Mesenchymal stem cell (in vitro differentiated cells and primary cell): ENCODE data around the gene APIP.

Experiments used
- DNase-seq: peaks from one replicate; pipeline ENCODE4 v3.0.0-alpha.2; 2013
- H2AFZ ChIP-seq: one replicate; pipeline ENCODE4 v1.6.1; 2013; ENCODE audit warnings: low read depth, mild to moderate bottlenecking, control low read depth, inconsistent platforms, low read length, moderate library complexity
- H2AK5ac ChIP-seq: 2 replicates; pipeline ENCODE4 v1.6.1; 2013; ENCODE audit warnings: low read length, moderate library complexity, mild to moderate bottlenecking, inconsistent platforms; ENCODE audit not compliant: severe bottlenecking
- H2BK120ac ChIP-seq: one replicate; pipeline ENCODE4 v1.6.1; 2013; ENCODE audit warnings: low read depth, mild to moderate bottlenecking, inconsistent platforms, low read length, moderate library complexity
- H2BK12ac ChIP-seq, 2 experiments: one replicate each; pipeline ENCODE4 v1.6.1; 2013; ENCODE audit warnings: inconsistent platforms in 2 of 2, low read length in 2 of 2, mild to moderate bottlenecking in 2 of 2, moderate library complexity in 2 of 2, control low read depth in 1 of 2
- H2BK15ac ChIP-seq: one replicate; pipeline ENCODE4 v1.6.1; 2013; ENCODE audit warnings: mild to moderate bottlenecking, low read depth, inconsistent platforms; ENCODE audit not compliant: poor library complexity, severe bottlenecking
- H2BK5ac ChIP-seq: 2 replicates; pipeline ENCODE4 v1.6.1; 2013; ENCODE audit warnings: low read depth, mild to moderate bottlenecking, low read length, control low read depth, inconsistent platforms; ENCODE audit not compliant: poor library complexity, severe bottlenecking
- H3K14ac ChIP-seq, 2 experiments: one replicate each; pipeline ENCODE4 v1.6.1; 2013; ENCODE audit warnings: inconsistent platforms in 2 of 2, low read length in 2 of 2, control low read depth in 1 of 2, mild to moderate bottlenecking in 1 of 2, moderate library complexity in 1 of 2
- H3K18ac ChIP-seq, 2 experiments: one replicate each; pipeline ENCODE4 v1.6.1; 2013; ENCODE audit warnings: inconsistent platforms in 2 of 2, low read length in 2 of 2, control low read depth in 1 of 2, low read depth in 1 of 2, mild to moderate bottlenecking in 1 of 2
- H3K23ac ChIP-seq, 2 experiments: one replicate each; pipeline ENCODE4 v1.6.1; 2013; ENCODE audit warnings: inconsistent platforms in 2 of 2, low read length in 2 of 2, mild to moderate bottlenecking in 2 of 2, moderate library complexity in 2 of 2, control low read depth in 1 of 2
- H3K27ac ChIP-seq: 2 replicates; pipeline ENCODE4 v1.5.1; 2013; ENCODE audit warnings: mild to moderate bottlenecking, moderate library complexity, low read length, control low read depth, inconsistent platforms; ENCODE audit not compliant: poor library complexity, severe bottlenecking
- H3K27me3 ChIP-seq, 2 experiments: 2 replicates each; pipeline versions ENCODE4 v1.6.1 to v1.7.0; 2013; ENCODE audit warnings: low read length in 2 of 2, mild to moderate bottlenecking in 2 of 2, moderate library complexity in 2 of 2, control low read depth in 1 of 2, inconsistent platforms in 1 of 2; ENCODE audit not compliant: control insufficient read depth in 1 of 2, insufficient read depth in 1 of 2
- H3K36me3 ChIP-seq, 2 experiments: 2 replicates each; pipeline versions ENCODE4 v1.6.1 to v1.7.0; 2013; ENCODE audit warnings: low read length in 2 of 2, control low read depth in 1 of 2, inconsistent platforms in 1 of 2, low read depth in 1 of 2, mild to moderate bottlenecking in 1 of 2; ENCODE audit not compliant: insufficient read depth in 2 of 2, control insufficient read depth in 1 of 2
- H3K4ac ChIP-seq, 2 experiments: one replicate each; pipeline ENCODE4 v1.6.1; 2013; ENCODE audit warnings: inconsistent platforms in 2 of 2, low read length in 2 of 2, mild to moderate bottlenecking in 2 of 2, moderate library complexity in 2 of 2, control low read depth in 1 of 2, low read depth in 1 of 2
- H3K4me1 ChIP-seq: 2 replicates; pipeline ENCODE4 v1.6.1; 2013; ENCODE audit warnings: low read depth, low read length, control low read depth; ENCODE audit not compliant: control insufficient read depth, insufficient read depth
- H3K4me2 ChIP-seq: 2 replicates; pipeline ENCODE4 v1.6.1; 2013; ENCODE audit warnings: low read length, mild to moderate bottlenecking, inconsistent platforms; ENCODE audit not compliant: poor library complexity, severe bottlenecking
- H3K4me3 ChIP-seq, 2 experiments: 2 replicates each; pipeline versions ENCODE4 v1.5.1 to v1.7.0; 2013; ENCODE audit warnings: low read length in 2 of 2, mild to moderate bottlenecking in 2 of 2, control low read depth in 1 of 2, low read depth in 1 of 2; ENCODE audit not compliant: insufficient read depth in 1 of 2
- H3K79me1 ChIP-seq: replicated peaks from 2 replicates; pipeline ENCODE4 v1.6.1; 2013; ENCODE audit warnings: mild to moderate bottlenecking, control low read depth, low read length, inconsistent platforms; ENCODE audit not compliant: poor library complexity, severe bottlenecking
- H3K9ac ChIP-seq: 2 replicates; pipeline ENCODE4 v1.7.0; 2013; ENCODE audit warnings: mild to moderate bottlenecking, low read length, moderate library complexity
- H3K9me3 ChIP-seq: 2 replicates; pipeline ENCODE4 v1.7.0; 2013; ENCODE audit warnings: mild to moderate bottlenecking, low read length; ENCODE audit not compliant: control insufficient read depth
- H4K8ac ChIP-seq: one replicate; pipeline ENCODE4 v1.6.1; 2013; ENCODE audit warnings: inconsistent platforms, mild to moderate bottlenecking, low read length, moderate library complexity
- H4K91ac ChIP-seq: one replicate; pipeline ENCODE4 v1.6.1; 2013; ENCODE audit warnings: mild to moderate bottlenecking, low read length, inconsistent platforms
- WGBS: methylation state at CpG from one replicate; pipeline ENCODE4 v1.1.7; 2013; ENCODE audit warnings: mixed read lengths; 5-methylcytosine and 5-hydroxymethylcytosine counted together

APIP gene

DNA sequence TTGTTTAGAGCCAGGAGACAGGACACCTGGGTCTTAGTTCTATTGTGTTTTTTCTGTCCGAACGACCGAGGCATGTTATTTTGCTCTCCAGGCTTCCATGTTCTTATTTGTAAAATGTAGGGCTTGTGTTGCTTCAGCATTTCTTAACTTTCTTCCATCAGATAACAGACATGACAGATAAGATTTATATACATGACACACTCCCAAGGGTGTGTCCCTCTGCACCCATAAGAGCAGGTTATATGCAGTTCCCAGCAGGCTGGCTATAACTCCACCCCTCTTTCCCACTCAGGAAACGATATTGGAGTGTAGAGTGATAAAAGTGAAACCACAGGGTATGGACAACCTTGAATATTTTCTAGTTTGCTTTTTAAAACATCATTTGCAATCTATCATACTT, 65.8 kb downstream of the APIP start:
- no peak overlapping the region for H2AK5ac ChIP-seq
- H3K14ac ChIP-seq = no peak overlapping the region
- no peak overlapping the region for H3K4ac ChIP-seq
- H3K9ac ChIP-seq = no peak overlapping the region
- H3K79me1 ChIP-seq = no peaks in the 10 kb centered on the region
- no peak overlapping the region for H2BK5ac ChIP-seq
- no peak overlapping the region for H3K4me2 ChIP-seq
- H3K18ac ChIP-seq = no peak overlapping the region
- H4K91ac ChIP-seq = no peak overlapping the region
- H3K4me3 ChIP-seq = no peak overlapping the region
- no peak overlapping the region for H4K8ac ChIP-seq
- peaks cover 14% of the 10 kb centered on the region for H3K9me3 ChIP-seq
- no peak overlapping the region for H2BK12ac ChIP-seq
- no peak overlapping the region for H3K23ac ChIP-seq
- H2BK120ac ChIP-seq = no peak overlapping the region
- H2BK15ac ChIP-seq = no peak overlapping the region
- no peaks in the 10 kb centered on the region for H3K36me3 ChIP-seq
- H3K27ac ChIP-seq = no peak overlapping the region
- WGBS = no CpG with 5 or more reads among the region's 4 CpGs
- H2AFZ ChIP-seq = no peak overlapping the region
- H3K4me1 ChIP-seq = no peaks in the 10 kb centered on the region
- H3K27me3 ChIP-seq = peaks cover 3 to 48% of the 10 kb centered on the region in 2 experiments
- DNase-seq = peak; percentile 7

DNA sequence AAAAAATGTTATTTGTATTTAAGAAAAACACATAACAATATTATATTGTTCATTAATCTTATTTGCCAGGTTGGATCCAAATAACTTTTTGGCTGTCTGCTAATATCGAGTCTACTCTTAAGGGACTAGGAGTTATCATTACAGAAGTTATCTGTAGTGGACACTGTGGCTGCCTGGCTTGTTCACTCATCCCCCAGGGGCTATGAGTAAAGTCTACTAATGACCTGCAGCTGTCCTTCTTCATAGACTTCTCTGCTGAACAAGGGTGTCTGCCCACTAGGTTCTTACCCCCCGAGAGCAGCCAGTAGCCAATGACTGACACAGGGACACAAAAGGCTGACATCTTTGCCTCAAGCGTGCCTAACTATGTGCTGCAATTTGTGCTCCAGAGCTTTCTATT, 69.7 kb downstream of the APIP start:
- Histone ChIP-seq H3K23ac (no peak overlapping the region), H3K27me3 (peaks cover 3 to 75% of the 10 kb centered on the region in 2 experiments), H3K9ac (no peak overlapping the region), H3K79me1 (no peaks in the 10 kb centered on the region), H2BK15ac (no peak overlapping the region), H2BK5ac (no peak overlapping the region), H3K4me3 (no peak overlapping the region), H3K4me1 (no peaks in the 10 kb centered on the region), H4K91ac (no peak overlapping the region), H3K4ac (no peak overlapping the region), H2AFZ (no peak overlapping the region), H2BK12ac (no peak overlapping the region), H3K4me2 (no peak overlapping the region), H3K9me3 (peaks cover 8% of the 10 kb centered on the region), H2AK5ac (no peak overlapping the region), H4K8ac (no peak overlapping the region), H3K18ac (no peak overlapping the region), H3K27ac (no peak overlapping the region), H3K14ac (no peak overlapping the region), H3K36me3 (no peaks in the 10 kb centered on the region), H2BK120ac (no peak overlapping the region)
- no peak for DNase-seq
- WGBS = 95% methylated on average over 3 of the region's 3 CpGs

DNA sequence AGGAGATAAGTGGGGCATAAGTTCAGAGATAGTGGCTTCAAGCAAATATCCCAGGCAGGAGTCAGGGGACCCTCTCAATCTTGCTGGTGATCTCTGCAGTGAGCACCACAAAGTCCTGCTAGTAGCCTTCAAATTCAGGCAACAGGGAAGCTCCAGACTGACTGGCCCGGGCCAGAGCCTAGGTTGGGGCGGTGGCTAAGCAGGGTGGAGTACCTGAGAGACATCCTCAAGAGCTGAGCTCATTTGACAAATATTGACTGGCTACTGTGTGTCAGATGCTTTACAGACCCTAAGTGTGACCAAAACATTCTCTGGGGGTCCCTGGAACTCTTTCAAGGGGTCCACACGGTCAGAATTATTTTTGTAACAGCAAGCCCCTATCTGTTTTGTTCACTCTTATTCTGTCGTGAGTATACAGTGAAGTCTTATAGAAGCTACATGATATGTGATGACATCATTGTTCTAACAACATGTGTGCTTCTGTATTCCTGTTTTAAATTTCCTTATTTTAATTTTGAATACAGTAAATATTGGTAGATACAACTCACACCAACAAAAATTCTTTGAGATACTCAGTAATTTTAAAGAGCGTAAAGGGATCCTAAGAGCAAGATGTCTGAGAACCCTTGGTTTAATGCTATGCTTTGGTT, 71.6 kb downstream of the APIP start:
- Histone ChIP-seq H2BK12ac (no peak overlapping the region), H4K8ac (no peak overlapping the region), H3K14ac (no peak overlapping the region), H4K91ac (no peak overlapping the region), H2AK5ac (no peak overlapping the region), H3K4me3 (no peak overlapping the region), H2BK15ac (no peak overlapping the region), H3K4me2 (no peak overlapping the region), H2AFZ (no peak overlapping the region), H3K4me1 (no peaks in the 10 kb centered on the region), H3K9me3 (peaks cover 7% of the 10 kb centered on the region), H3K18ac (no peak overlapping the region), H3K27me3 (peaks cover 0 to 70% of the 10 kb centered on the region in 2 experiments), H3K23ac (no peak overlapping the region), H3K4ac (no peak overlapping the region), H3K36me3 (no peaks in the 10 kb centered on the region), H3K79me1 (no peaks in the 10 kb centered on the region), H2BK5ac (no peak overlapping the region), H2BK120ac (no peak overlapping the region), H3K27ac (no peak overlapping the region), H3K9ac (no peak overlapping the region)
- 92% methylated on average over 4 of the region's 5 CpGs for WGBS
- DNase-seq = no peak

DNA sequence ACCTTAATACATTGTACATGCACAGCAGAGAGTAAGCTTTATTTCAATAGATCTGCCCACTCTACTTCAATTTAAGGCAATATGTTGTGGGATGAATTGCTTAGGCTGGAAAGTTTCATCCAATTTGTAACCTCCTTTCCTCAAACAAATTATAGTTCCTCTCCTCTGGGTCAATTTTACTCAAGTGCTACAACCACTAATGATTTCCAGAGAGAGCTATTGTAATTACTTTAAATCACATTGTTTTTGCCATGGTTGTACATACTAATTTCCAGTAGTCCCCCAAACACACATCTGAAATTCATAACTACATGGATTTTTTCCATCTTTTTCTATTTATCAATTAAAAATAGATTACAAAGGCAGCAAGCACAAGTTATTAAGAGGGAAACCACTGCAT, 72.9 kb downstream of the APIP start:
- H3K4me2 ChIP-seq = no peak overlapping the region
- H3K36me3 ChIP-seq = no peaks in the 10 kb centered on the region
- H3K4me1 ChIP-seq = no peaks in the 10 kb centered on the region

More for the DNA sequence above, 72.9 kb downstream of the APIP start:
- no peak overlapping the region for H2BK120ac ChIP-seq
- H3K27me3 ChIP-seq = peaks cover 0 to 70% of the 10 kb centered on the region in 2 experiments
- H2BK15ac ChIP-seq = no peak overlapping the region
- no peak overlapping the region for H2AFZ ChIP-seq
- no peak overlapping the region for H3K9ac ChIP-seq
- H3K27ac ChIP-seq = no peak overlapping the region
- no peak overlapping the region for H3K4me3 ChIP-seq
- H3K79me1 ChIP-seq = no peaks in the 10 kb centered on the region
- no peak overlapping the region for H3K4ac ChIP-seq
- H3K18ac ChIP-seq = no peak overlapping the region
- H3K9me3 ChIP-seq = peaks cover 3% of the 10 kb centered on the region
- H3K23ac ChIP-seq = no peak overlapping the region
- H4K8ac ChIP-seq = no peak overlapping the region
- DNase-seq = no peak
- no peak overlapping the region for H3K14ac ChIP-seq
- no peak overlapping the region for H2BK12ac ChIP-seq
- no peak overlapping the region for H2AK5ac ChIP-seq
- no peak overlapping the region for H4K91ac ChIP-seq
- no peak overlapping the region for H2BK5ac ChIP-seq
